NCI-H526 treated with DMSO at 0.1 percent for 48 hours (cell line): ENCODE data around the gene ZNF358.
"Not testable (repeated sequence)": the region's sequence is repeated elsewhere in the genome, so short reads cannot be mapped to it uniquely, and the experiment has no call there.

Source experiments
- DNase-seq: peaks from one replicate; lab custom pipeline; 2025; lab: John Stamatoyannopoulos, UW

ZNF358 gene

GRCh38 chr19:7535998-7536695 lies 20.2 kb downstream of the ZNF358 start:
- DNase-seq: no peak

- DNase-seq: not testable (repeated sequence)
Measured at GRCh38 chr19:7538990-7539389, 23.1 kb downstream of the ZNF358 start.

GRCh38 chr19:7539827-7540425 lies 24.0 kb downstream of the ZNF358 start:
- DNase-seq: no peak

GRCh38 chr19:7540761-7541474 lies 25.0 kb downstream of the ZNF358 start:
- DNase-seq: no peak

GRCh38 chr19:7541475-7541824 lies 25.5 kb downstream of the ZNF358 start:
- DNase-seq: no peak

GRCh38 chr19:7541828-7542443 lies 26.0 kb downstream of the ZNF358 start:
- DNase-seq: no peak

- no peak for DNase-seq
Measured at GRCh38 chr19:7542556-7543348, 26.8 kb downstream of the ZNF358 start.

- no peak for DNase-seq
Measured at GRCh38 chr19:7544626-7545025, 28.7 kb downstream of the ZNF358 start.

- DNase-seq: no peak
Measured at GRCh38 chr19:7545300-7545699, 29.4 kb downstream of the ZNF358 start.

GRCh38 chr19:7545904-7546303 lies 30.0 kb downstream of the ZNF358 start:
- no peak for DNase-seq

GRCh38 chr19:7547159-7547558 lies 31.3 kb downstream of the ZNF358 start:
- DNase-seq: no peak

- no peak for DNase-seq
Measured at GRCh38 chr19:7549429-7550148, 33.7 kb downstream of the ZNF358 start.

GRCh38 chr19:7550169-7550770 lies 34.4 kb downstream of the ZNF358 start:
- DNase-seq: no peak

GRCh38 chr19:7550987-7551761 lies 35.3 kb downstream of the ZNF358 start:
- peak; percentile 2 for DNase-seq

- no peak for DNase-seq
Measured at GRCh38 chr19:7552781-7553180, 36.9 kb downstream of the ZNF358 start.

- no peak for DNase-seq
Measured at GRCh38 chr19:7554565-7554964, 38.7 kb downstream of the ZNF358 start.

- DNase-seq: no peak
Measured at GRCh38 chr19:7554990-7555864, 39.3 kb downstream of the ZNF358 start.

- no peak for DNase-seq
Measured at GRCh38 chr19:7556696-7557315, 40.9 kb downstream of the ZNF358 start.

- DNase-seq: no peak
Measured at GRCh38 chr19:7558667-7559066, 42.8 kb downstream of the ZNF358 start.
